HepG2 (cell line): ENCODE results near the gene PITHD1. TPM values are rescaled to one million over a fixed set of nuclear protein-coding genes. Genes with fewer than 3 reads are reported as not detected.
A peak's percentile ranks its signal among the peaks of the same experiment; 100 is the strongest.

ENCODE experiments used
- ARID2 ChIP-seq: sonication (generic); formaldehyde crosslinking; IDR thresholded peaks from 2 replicates; pipeline ENCODE4 v1.8.1; 2022; ENCODE audit warnings: mild to moderate bottlenecking, missing genetic modification reagents, borderline replicate concordance
- DZIP1 ChIP-seq: sonication (generic); formaldehyde crosslinking; IDR thresholded peaks from 2 replicates; pipeline ENCODE4 v1.5.0; 2020; ENCODE audit warnings: mild to moderate bottlenecking, missing genetic modification reagents
- E2F1 ChIP-seq: sonication (generic); formaldehyde crosslinking; IDR thresholded peaks from 2 replicates; pipeline ENCODE4 v1.5.0; 2020; ENCODE audit warnings: missing genetic modification reagents
- HNRNPUL1 ChIP-seq: fragments of 200-400 bp; formaldehyde crosslinking; IDR thresholded peaks from 2 replicates; pipeline ENCODE4 v1.6.1; 2017; ENCODE audit warnings: low read depth, mild to moderate bottlenecking, low read length, moderate library complexity
- LBX2 ChIP-seq: sonication (generic); formaldehyde crosslinking; IDR thresholded peaks from 2 replicates; pipeline ENCODE4 v1.5.0; 2020; ENCODE audit warnings: missing genetic modification reagents, mild to moderate bottlenecking, borderline replicate concordance
- MYNN ChIP-seq: sonication (generic); formaldehyde crosslinking; IDR thresholded peaks from 2 replicates; pipeline ENCODE4 v1.4.0; 2020; ENCODE audit warnings: mild to moderate bottlenecking, low read depth, missing genetic modification reagents
- NR0B2 ChIP-seq: sonication (generic); formaldehyde crosslinking; IDR thresholded peaks from 2 replicates; pipeline ENCODE4 v1.4.0; 2020; ENCODE audit warnings: mild to moderate bottlenecking, missing genetic modification reagents
- PHB2 ChIP-seq: fragments of 450-650 bp; IDR thresholded peaks from 2 replicates; pipeline ENCODE4 v1.6.1; 2018; ENCODE audit not compliant: partially characterized antibody
- REST ChIP-seq, 2 experiments: IDR thresholded peaks; 2 replicates each; pipeline ENCODE4 v1.6.1; 2011 to 2012; ENCODE audit warnings: low read length in 2 of 2, borderline replicate concordance in 1 of 2, low read depth in 1 of 2, mild to moderate bottlenecking in 1 of 2, moderate library complexity in 1 of 2
- REXO4 ChIP-seq: sonication (generic); formaldehyde crosslinking; IDR thresholded peaks from 2 replicates; pipeline ENCODE4 v1.8.0; 2022; ENCODE audit warnings: missing genetic modification reagents, mild to moderate bottlenecking, borderline replicate concordance
- TCF7 ChIP-seq: sonication (generic); IDR thresholded peaks from 2 replicates; pipeline ENCODE4 v1.6.1; 2016; ENCODE audit warnings: antibody characterized with exemption, low read depth
- ZBTB34 ChIP-seq: sonication (generic); formaldehyde crosslinking; IDR thresholded peaks from 2 replicates; pipeline ENCODE4 v1.8.0; 2022; ENCODE audit warnings: mild to moderate bottlenecking, missing genetic modification reagents
- ZNF225 ChIP-seq: sonication (generic); formaldehyde crosslinking; IDR thresholded peaks from 2 replicates; pipeline ENCODE4 v1.4.0; 2020; ENCODE audit warnings: mild to moderate bottlenecking, missing genetic modification reagents
- ZNF282 ChIP-seq: fragments of 450-650 bp; IDR thresholded peaks from 2 replicates; pipeline ENCODE4 v1.6.1; 2018; ENCODE audit not compliant: partially characterized antibody
- ZNF3 ChIP-seq: IDR thresholded peaks from 2 replicates; pipeline ENCODE4 v1.7.0; 2017; ENCODE audit warnings: inconsistent platforms
- ZNF331 ChIP-seq: sonication (generic); formaldehyde crosslinking; IDR thresholded peaks from 2 replicates; pipeline ENCODE4 v1.4.0; 2020; ENCODE audit warnings: missing genetic modification reagents
- ZNF34 ChIP-seq: sonication (generic); formaldehyde crosslinking; IDR thresholded peaks from 2 replicates; pipeline ENCODE4 v1.4.0; 2020; ENCODE audit warnings: mild to moderate bottlenecking, missing genetic modification reagents, borderline replicate concordance
- ZNF367 ChIP-seq: sonication (generic); formaldehyde crosslinking; IDR thresholded peaks from 2 replicates; pipeline ENCODE4 v1.4.0; 2020; ENCODE audit warnings: missing genetic modification reagents, borderline replicate concordance
- polyA plus RNA-seq, 8 experiments: library from polyadenylated mRNA; depleted of rRNA in 3 of 8; stranded (reverse) in 7 of 8; unstranded in 1 of 8; fragments of >200 nt; fragmentation: Illumina TruSeq in 4 of 8; extraction: Trizol in 4 of 8; gene quantifications; 2 replicates each; pipeline versions ENCODE4 v1.2.1 to v1.2.3, GENCODE V29; 2011 to 2016; ENCODE audit warnings: low read depth in 4 of 8, missing spikeins in 1 of 8, mixed read lengths in 1 of 8; ENCODE audit not compliant: insufficient read depth in 1 of 8
- total RNA-seq, 5 experiments: library from RNA; depleted of rRNA; stranded (reverse); fragments of >200 nt; fragmentation: Illumina TruSeq; extraction: Trizol; gene quantifications; 2 replicates each; pipeline ENCODE4 v1.2.3, GENCODE V29; 2016; ENCODE audit warnings: low read depth in 1 of 5

Gene PITHD1
- total and polyA plus RNA-seq, 2 of the 13 experiments (the other 11 are each of a cell fraction or from before 2014, with no cell fraction given), result 28.0 to 37.3 TPM

- TF ChIP-seq DZIP1 (CRISPR knock-in tag) (peak; percentile 73; the same call in 1 of the 2 replicates), REST (IDR thresholded peaks at IDR 0.05; ENCODE audit: borderline replicate concordance in 1 of 2, low read depth in 1 of 2, low read length in 2 of 2) (no peak), ZNF331 (CRISPR knock-in tag) (peak; percentile 27; the same call in 1 of the 2 replicates), MYNN (CRISPR knock-in tag) (no peak), HNRNPUL1 (no peak), ZNF3 (CRISPR knock-in tag) (no peak), LBX2 (CRISPR knock-in tag) (peak; percentile 86), ZNF225 (CRISPR knock-in tag) (no peak), ARID2 (CRISPR knock-in tag) (peak; percentile 85; the same call in 1 of the 2 replicates), NR0B2 (peak; percentile 30; the same call in 1 of the 2 replicates), ZNF282 (no peak), ZBTB34 (CRISPR knock-in tag) (peak; percentile 59; the same call in 1 of the 2 replicates), ZNF367 (CRISPR knock-in tag) (no peak), E2F1 (peak; percentile 66; the same call in 1 of the 2 replicates), REXO4 (CRISPR knock-in tag) (no peak), ZNF34 (CRISPR knock-in tag) (no peak), PHB2 (no peak), TCF7 (no peak)
These were observed at the start of gene PITHD1 (continued) for GRCh38 chr1:23777979-23778814.
